HUES48 (cell line): ENCODE data around the gene COMP.

ENCODE experiments used
- H3K27ac ChIP-seq: one replicate; pipeline ENCODE4 v1.7.0; 2013; ENCODE audit warnings: low read depth, low read length, inconsistent platforms
- H3K27me3 ChIP-seq: 2 replicates; pipeline ENCODE4 v1.6.1; 2013; ENCODE audit warnings: mild to moderate bottlenecking, low read length; ENCODE audit not compliant: control insufficient read depth, insufficient read depth
- H3K36me3 ChIP-seq: 2 replicates; pipeline ENCODE4 v1.6.1; 2013; ENCODE audit warnings: low read length; ENCODE audit not compliant: control insufficient read depth, insufficient read depth
- H3K4me1 ChIP-seq: 2 replicates; pipeline ENCODE4 v1.6.1; 2013; ENCODE audit warnings: mild to moderate bottlenecking, low read length; ENCODE audit not compliant: control insufficient read depth, insufficient read depth
- H3K4me3 ChIP-seq: 2 replicates; pipeline ENCODE4 v1.5.1; 2013; ENCODE audit warnings: mild to moderate bottlenecking, low read depth, low read length
- H3K9ac ChIP-seq: 2 replicates; pipeline ENCODE4 v1.6.1; 2013; ENCODE audit warnings: mild to moderate bottlenecking, low read depth, low read length, moderate library complexity
- H3K9me3 ChIP-seq: 2 replicates; pipeline ENCODE4 v1.6.1; 2013; ENCODE audit warnings: low read length; ENCODE audit not compliant: control insufficient read depth, insufficient read depth

COMP gene

DNA sequence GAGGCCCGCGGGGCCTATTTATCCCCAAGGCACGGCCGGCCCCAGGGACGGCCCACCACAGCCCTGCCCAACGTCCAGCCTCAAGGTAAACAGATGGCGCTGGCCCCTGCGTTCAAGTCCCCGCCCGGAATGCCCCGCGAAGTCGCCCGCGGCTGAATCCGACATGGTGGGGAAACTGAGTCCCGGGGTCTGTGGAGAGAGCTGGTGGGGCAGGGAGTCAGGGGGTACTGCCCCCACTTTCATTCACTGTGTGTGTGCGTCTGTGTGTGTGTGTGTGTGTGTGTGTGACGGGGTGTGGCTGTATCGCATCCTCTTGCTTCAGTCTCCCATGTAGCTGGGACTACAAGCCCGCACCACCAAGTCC is 192 bp upstream of the COMP start:
- Histone ChIP-seq H3K27me3 (peaks cover 97% of the 10 kb centered on the region), H3K9me3 (no peaks in the 10 kb centered on the region), H3K9ac (no peak overlapping the region), H3K4me1 (no peaks in the 10 kb centered on the region; the same call in 1 of the 2 replicates), H3K27ac (no peak overlapping the region), H3K36me3 (no peaks in the 10 kb centered on the region), H3K4me3 (no peak overlapping the region; the same call in 1 of the 2 replicates)

DNA sequence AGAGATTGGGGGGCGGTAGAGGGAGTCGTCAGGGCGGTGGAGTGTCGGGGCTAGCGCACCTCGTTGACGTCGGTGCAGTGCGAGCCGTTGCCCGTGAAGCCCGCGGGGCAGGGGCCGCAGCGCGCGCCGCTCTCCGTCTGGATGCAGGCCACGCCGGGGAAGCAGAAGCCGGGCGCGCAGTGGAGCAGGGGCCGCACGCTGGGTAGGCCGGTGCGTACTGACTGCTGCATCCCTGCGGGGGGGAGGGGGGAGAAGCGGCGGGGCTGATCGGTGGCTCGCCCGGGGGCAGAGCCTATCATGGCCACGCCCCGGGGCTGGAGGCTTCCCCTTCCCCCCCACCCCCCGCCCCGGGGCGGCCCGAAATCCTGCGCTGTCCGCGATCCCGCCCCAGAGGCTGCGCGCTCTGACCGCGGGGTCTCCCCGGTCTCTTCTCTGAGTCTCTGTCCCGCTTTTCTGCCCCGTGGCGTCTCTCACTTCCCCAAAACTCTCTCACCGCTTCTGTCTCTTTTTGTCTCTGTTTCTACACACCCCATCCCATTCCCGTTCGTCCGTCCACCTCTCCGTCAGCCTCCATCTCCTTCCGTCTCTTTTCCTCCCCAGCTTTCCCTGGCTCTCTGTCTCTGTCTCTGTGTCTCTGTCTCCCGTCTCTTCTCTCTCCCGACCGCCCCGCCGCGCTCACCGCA is 1.1 kb downstream of the COMP start:
- no peaks in the 10 kb centered on the region for H3K9me3 ChIP-seq
- H3K27ac ChIP-seq, result no peak overlapping the region
- H3K4me3 ChIP-seq, result peak overlapping the region; percentile 50
- no peak overlapping the region for H3K9ac ChIP-seq
- H3K27me3 ChIP-seq, result peaks cover 97% of the 10 kb centered on the region
- H3K4me1 ChIP-seq, result no peaks in the 10 kb centered on the region; the same call in 1 of the 2 replicates
- no peaks in the 10 kb centered on the region for H3K36me3 ChIP-seq

DNA sequence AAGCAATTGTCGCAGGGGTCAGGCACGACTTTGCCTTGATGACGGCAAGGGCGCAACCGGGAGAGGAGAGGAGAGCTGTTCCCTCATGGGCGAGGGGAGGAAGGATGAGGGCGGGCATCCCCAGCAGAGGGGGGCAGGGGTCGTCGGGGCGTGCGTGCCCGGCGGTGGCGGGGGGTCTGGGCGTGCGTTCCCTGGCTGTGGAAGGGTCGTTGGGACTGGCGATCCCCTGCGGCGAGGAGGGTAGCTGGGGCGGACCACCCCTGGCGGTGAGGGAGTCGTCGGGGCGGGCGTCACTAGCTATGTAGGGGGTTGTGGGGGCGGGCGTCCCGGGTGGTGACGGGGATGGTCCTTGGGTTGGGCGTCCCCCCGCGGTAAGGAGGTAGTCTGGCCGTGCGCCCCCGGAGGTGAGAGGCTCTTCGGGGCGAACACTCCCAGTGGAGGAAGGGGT is 1.7 kb downstream of the COMP start:
- H3K9me3 ChIP-seq, result no peaks in the 10 kb centered on the region
- H3K36me3 ChIP-seq, result no peaks in the 10 kb centered on the region
- no peak overlapping the region for H3K27ac ChIP-seq
- no peaks in the 10 kb centered on the region; the same call in 1 of the 2 replicates for H3K4me1 ChIP-seq
- H3K9ac ChIP-seq, result no peak overlapping the region
- peak overlapping the region; percentile 50 for H3K4me3 ChIP-seq
- peaks cover 97% of the 10 kb centered on the region for H3K27me3 ChIP-seq

DNA sequence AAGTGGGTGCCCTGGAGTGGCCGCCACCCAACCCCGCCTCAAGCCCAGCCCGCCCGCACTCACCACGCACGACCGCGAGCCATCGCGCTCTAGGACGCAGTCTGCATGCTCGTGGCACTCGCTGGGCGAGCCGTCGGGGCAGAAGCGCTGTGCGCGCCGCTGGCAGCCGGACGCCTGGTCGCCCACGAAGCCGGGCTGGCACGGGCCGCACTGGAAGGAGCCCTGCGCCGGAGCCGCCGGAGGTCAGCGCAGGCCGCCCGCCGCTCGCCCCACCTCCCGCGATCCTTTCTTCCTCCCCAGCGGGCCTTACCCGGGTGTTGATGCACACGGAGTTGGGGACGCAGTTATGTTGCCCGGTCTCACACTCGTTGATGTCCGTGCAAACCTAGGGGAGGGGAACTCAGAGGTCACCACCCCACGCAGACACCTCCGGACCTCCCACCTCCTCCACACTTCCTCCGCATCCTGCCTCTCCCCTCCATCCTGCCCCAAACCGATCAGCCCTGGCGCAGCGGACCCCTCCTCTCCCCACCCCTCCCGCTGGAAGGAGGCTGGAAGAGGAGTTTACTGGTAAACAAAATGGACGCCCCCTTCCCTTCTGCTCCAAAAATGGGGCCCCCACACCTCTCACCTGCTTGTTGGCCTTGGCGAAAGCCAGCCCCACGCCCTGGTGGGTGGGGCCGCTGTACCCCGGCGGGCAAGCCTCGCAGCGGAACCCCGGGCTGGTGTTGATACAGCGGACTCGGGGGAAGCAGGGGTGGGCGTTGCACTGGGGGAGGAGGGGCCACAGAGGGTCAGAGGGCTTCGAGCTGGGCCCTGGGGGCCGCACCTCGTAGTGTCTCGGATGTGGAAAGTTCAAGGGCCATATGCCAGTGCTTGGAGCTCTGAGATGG is 2.3 kb downstream of the COMP start:
- no peaks in the 10 kb centered on the region for H3K36me3 ChIP-seq
- peaks cover 99% of the 10 kb centered on the region for H3K27me3 ChIP-seq
- no peaks in the 10 kb centered on the region; the same call in 1 of the 2 replicates for H3K4me1 ChIP-seq
- peak overlapping the region; percentile 50 for H3K4me3 ChIP-seq
- H3K27ac ChIP-seq, result no peak overlapping the region
- H3K9ac ChIP-seq, result no peak overlapping the region
- H3K9me3 ChIP-seq, result no peaks in the 10 kb centered on the region

DNA sequence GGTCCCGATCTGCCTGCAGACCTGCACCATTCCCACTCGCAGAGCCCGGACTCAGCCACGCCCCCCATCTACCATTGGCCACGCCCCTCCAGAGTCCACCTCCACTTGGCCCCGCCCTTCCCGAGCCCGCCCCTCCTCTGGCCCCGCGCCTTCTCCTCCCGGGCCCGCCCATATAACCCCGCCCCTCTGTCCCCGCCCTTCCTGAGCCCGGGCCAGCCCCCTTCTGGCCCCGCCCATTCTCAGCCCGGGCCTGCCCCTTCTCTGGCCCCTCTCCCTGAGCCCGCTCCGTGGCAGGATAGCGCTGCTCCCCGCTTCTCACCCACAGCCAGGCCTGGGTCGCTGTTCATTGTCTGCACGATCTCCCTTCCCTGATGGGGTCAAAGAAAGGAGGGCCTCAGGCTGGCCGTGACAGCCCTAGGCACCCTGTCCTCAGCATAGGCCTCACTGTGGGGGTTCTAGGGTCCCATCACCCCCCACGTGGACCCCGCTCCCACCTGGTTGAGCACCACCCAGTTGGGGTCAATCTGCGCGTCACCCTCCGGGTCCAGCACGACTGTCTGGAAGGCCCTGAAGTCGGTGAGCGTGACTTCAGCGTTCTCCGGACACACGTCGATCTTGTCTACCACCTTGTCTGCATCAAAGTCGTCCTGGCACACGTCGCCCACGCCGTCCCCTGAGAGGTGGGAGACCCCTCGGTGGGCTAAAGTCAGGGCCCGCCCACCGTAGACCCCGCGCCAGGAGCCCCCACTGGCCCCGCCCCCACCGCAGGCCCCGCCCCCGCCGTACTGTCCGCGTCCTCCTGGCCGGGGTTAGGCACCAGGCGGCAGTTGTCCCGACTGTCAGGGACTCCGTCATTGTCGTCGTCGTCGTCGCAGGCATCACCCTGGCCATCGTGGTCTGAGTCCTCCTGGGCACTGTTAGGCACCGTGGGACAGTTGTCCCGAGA is 5.7 kb downstream of the COMP start:
- Histone ChIP-seq H3K36me3 (no peaks in the 10 kb centered on the region), H3K9ac (no peak overlapping the region), H3K27me3 (peaks cover 99% of the 10 kb centered on the region), H3K4me3 (peak overlapping the region; percentile 28; the same call in 1 of the 2 replicates), H3K9me3 (no peaks in the 10 kb centered on the region), H3K27ac (no peak overlapping the region), H3K4me1 (no peaks in the 10 kb centered on the region; the same call in 1 of the 2 replicates)

DNA sequence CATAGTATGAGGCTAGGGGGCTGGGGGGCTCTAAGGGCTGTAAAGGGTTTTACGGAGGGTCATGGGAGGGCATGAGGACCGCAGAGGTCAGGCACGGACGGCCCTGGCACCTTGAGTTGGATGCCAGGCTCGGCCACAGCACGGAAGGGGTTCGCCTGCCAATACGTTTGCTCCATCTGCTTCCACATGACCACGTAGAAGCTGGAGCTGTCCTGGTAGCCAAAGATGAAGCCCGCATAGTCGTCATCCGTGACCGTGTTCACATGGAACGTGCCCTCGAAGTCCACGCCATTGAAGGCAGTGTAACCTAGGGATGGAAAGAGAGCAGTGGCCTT is 6.4 kb downstream of the COMP start:
- Histone ChIP-seq H3K27ac (no peak overlapping the region), H3K9ac (no peak overlapping the region), H3K27me3 (peaks cover 99% of the 10 kb centered on the region), H3K4me1 (no peaks in the 10 kb centered on the region; the same call in 1 of the 2 replicates), H3K4me3 (no peak overlapping the region), H3K9me3 (no peaks in the 10 kb centered on the region), H3K36me3 (no peaks in the 10 kb centered on the region)

DNA sequence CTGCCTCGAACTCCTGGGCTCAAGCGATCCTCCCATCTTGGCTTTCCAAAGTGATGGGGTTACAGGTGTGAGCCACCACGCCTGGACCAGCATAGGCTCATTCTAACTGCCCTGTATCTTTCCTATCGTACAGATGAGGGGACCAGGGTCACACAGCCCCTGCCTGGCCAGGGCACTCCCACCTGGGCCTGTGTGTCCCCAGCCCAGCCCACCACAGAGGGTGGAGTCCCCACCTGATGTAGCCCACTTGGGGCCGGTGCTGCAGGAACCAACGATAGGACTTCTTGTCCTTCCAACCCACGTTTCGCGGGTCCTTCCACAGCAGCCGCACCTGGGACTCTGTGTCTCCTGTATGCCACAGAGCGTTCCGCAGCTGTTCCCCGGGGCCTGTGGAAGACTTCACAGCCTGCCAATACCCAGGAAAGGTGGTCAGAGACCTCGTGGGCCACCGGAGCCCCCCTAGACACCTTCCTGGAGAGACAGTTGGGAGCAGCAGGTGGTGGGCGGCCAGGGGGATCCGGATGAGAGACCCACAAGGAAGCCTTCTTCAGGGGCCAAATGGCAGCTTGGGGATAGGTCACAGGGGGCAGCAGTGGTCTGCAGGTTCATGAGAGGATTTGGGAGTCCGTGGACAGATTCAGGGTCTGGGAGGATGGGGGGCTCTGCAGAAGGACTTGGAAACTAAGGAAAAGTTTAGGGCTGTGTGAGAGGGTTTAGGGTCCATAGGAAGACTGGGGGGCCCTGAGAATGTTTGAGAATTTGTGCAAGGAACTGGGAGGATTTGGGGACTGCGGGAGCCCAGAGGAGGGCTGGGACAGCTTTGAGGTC is 6.9 kb downstream of the COMP start:
- H3K27me3 ChIP-seq, result peaks cover 99% of the 10 kb centered on the region
- no peak overlapping the region for H3K9ac ChIP-seq
- H3K27ac ChIP-seq, result no peak overlapping the region
- H3K4me1 ChIP-seq, result no peaks in the 10 kb centered on the region; the same call in 1 of the 2 replicates
- no peaks in the 10 kb centered on the region for H3K9me3 ChIP-seq
- no peak overlapping the region for H3K4me3 ChIP-seq
- H3K36me3 ChIP-seq, result no peaks in the 10 kb centered on the region

DNA sequence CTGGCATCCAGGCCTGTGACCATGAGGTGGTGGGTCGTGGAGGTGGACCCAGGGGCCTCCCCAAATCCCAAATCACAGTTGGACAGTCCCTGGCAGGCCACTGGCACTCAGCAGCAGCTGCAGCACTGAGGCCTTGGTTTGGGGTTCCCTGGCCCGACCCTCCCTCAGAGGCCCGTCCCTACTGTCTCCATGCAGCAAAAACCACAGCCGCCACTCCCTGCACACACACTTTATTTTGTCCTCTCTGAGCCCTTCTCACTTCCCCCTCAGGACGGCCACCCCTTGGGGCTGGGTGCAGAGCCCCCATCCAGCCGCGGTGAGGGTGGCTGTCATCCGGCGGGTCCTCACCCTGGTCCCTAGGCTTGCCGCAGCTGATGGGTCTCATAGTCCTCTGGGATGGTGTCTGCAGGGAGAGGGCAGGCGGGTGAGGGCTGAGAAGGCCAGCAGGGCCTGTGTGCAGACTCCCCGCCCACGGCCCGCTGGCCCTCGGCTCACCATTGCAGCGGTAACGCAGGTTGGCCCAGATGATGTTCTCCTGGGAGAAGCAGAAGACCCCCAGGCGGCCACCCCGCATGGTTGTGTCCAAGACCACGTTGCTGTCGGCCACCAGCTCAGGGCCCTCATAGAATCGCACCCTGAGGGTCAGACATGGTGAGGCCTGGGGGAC is 8.4 kb downstream of the COMP start:
- Histone ChIP-seq H3K9me3 (no peaks in the 10 kb centered on the region), H3K27ac (no peak overlapping the region), H3K36me3 (no peaks in the 10 kb centered on the region), H3K4me1 (no peaks in the 10 kb centered on the region; the same call in 1 of the 2 replicates), H3K4me3 (no peak overlapping the region), H3K27me3 (peaks cover 99% of the 10 kb centered on the region), H3K9ac (no peak overlapping the region)

DNA sequence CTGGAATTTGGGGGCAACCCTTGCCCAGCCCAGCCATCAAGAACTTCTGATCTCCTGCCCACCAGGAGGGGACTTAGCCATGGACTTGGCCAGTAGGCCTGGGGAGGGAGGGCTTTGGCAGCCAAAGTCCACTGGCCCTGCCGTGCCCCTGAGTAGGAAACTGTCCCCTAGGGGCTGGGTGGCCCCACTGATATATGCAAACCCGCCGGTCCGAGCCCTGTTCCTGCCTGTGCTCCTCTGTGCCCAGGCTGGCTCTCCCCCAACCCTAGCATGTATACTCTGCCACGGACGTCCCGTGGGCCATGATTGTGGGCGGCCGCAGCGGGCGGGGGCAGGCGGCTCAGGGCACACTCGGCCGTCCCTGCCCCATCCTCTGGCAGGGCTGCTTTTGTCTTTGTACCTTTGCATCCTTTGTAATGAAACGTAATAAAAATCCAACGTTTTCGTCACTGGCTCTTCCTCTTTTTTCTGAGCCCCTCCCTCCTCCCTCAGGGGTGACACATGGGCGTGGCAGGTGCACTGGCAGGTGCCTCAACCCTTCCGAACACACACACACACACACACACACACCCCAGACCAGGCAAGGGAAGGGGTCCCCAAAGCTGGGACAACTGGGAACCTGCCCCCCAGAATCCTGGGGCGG is 9.1 kb downstream of the COMP start:
- Histone ChIP-seq H3K4me3 (no peak overlapping the region), H3K9ac (no peak overlapping the region), H3K27me3 (peaks cover 97% of the 10 kb centered on the region), H3K36me3 (no peaks in the 10 kb centered on the region), H3K27ac (no peak overlapping the region), H3K4me1 (no peaks in the 10 kb centered on the region; the same call in 1 of the 2 replicates), H3K9me3 (no peaks in the 10 kb centered on the region)
